ENCODE results near the gene ALKBH3.

Gene ALKBH3

DNA sequence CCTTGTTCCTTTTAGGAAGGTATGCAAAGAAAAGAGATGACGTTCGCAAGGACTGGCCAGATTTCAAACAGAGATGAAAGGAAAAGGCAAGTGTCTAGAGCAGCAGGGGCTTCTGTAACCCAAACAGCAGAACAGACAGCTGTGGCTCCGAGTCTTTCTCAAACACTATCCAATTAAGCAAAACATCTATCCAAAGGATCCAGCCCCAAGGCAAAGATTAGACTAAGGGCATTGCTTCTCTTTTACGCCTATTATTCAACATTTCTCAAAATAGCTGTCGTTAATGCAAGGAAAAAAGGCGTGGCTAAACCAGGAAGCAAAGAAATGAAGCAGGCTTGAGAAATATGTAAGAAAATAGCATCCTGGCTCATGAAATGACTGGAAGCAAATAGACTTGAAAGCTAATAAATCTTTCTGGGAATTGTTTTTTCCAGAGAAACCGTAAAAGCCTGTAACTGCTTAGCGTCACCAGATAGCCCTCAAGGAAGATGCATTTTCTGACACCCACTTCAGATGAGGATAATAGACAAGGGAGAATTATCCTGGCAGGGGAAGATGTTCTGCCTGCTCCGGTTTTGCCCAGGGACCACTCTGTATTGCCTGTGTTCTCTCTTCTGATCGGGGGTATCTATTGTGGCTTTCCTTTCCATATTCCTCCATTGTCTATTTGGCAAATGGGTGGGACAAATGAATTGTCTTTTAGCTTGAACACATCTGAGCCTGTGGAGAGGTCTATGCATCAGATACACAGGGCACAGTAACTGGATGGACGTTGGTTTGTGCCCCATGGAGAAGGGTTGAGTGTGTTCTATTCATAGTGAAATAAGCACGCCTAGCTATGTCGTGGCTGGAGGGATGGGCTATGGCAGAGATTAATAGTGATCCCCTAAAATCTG lies 82.0 kb downstream of the ALKBH3 start:
- DNase-seq (ENCODE audit: low read depth): no peak

DNA sequence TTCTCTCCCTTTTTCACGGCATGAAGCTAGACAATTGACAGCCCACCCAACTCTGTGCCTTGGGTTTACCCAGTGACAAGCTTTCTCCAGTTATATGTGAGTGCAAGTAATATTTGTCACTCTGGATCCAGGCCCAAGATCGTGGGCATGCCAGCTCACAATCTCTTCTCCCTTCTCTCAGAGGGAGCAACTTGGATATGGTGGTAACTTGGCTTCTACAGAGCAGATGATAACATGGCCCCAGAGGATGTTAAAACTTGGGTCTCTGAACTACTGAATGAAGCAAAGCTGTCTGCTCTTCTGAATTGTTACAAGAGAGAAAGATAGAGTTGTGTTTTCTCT lies 82.6 kb downstream of the ALKBH3 start:
- no peak for DNase-seq (ENCODE audit: low read depth)

DNA sequence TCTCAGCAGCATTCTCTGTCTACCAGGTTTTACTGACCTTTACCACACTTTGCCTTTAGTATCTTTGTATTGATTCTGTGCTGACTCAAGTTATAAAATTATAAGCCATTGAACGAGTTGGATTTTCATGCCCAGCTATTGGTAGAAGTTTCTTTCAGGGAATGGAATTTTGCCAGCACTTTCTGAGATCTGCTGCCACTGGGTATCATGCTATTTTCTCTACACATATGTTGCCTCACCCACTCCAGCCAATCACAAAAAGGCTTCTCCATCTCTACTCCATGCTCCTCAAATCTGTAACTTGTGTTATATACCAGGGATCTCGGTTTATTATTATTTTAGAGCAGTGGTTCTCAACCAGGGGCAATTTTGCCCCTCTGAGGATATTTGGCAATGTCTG lies 87.0 kb downstream of the ALKBH3 start:
- DNase-seq (ENCODE audit: low read depth): no peak

DNA sequence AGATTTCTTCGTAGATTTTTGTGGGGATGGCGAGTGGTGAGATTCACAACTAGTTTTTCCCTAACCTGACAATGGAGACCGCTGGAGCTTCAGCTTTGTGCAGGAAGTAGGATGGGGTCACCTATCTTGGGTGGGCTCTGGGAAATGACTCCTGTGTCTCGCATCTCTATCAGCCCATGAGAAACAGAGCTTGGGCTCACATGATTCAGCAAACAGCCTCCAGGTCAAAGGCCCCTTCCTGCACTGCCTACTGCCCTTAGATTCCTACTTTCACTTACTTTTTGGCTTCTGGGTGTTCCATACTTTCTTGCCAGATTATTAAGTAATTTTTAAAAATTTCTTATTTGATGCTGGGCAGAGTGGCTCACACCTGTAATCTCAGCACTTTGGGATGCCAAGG lies 88.1 kb downstream of the ALKBH3 start:
- DNase-seq (ENCODE audit: low read depth): no peak

DNA sequence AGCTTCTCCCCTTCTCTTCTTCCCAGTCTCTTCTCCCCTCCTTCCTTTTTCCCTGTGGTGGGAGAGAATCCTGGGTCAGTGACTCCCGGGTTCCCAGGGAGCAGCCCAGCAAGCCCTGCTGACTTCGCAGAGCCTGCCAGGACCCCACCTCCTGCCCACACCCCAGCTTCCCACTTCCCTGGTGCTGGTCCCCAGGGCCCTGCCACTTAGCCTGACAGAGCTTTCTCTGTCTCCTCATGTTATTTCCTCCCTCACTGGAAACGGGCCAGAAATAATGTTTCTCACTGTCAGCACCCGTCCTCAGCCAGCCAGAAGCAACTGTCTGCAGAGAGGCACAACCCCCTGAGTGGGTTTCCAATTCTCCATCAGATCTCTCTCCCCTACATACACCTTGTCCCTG lies 88.9 kb downstream of the ALKBH3 start:
- no peak for DNase-seq (ENCODE audit: low read depth)
